ENCODE data around the gene CFAP210.

CFAP210 gene, protein sequence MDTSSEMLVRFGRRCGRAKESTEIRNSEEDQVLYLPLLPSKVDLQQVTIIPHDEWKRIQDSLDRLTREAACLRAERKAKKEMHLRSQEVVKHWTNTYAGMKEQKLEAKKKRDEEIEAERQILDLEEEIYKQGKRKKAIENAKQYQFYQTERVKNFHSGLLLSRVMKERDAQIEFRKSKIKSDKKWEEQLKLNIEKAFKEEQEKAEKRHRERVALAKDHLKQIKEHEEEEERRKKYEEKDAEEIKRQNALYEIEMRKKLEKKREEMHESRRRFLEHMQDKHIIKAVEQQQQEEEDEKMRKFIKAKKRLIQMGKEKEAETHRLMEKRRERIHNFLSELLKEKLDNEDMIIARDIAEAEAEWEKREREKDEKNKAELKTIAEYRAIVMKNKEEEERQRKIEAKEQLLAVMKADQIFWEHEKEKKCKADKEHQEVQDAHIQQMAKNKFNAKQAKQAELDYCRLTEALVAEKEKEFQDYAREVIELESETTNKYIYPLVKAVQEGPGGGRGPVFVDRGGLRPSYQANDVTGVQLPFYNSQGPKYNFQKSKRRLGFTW

DNA sequence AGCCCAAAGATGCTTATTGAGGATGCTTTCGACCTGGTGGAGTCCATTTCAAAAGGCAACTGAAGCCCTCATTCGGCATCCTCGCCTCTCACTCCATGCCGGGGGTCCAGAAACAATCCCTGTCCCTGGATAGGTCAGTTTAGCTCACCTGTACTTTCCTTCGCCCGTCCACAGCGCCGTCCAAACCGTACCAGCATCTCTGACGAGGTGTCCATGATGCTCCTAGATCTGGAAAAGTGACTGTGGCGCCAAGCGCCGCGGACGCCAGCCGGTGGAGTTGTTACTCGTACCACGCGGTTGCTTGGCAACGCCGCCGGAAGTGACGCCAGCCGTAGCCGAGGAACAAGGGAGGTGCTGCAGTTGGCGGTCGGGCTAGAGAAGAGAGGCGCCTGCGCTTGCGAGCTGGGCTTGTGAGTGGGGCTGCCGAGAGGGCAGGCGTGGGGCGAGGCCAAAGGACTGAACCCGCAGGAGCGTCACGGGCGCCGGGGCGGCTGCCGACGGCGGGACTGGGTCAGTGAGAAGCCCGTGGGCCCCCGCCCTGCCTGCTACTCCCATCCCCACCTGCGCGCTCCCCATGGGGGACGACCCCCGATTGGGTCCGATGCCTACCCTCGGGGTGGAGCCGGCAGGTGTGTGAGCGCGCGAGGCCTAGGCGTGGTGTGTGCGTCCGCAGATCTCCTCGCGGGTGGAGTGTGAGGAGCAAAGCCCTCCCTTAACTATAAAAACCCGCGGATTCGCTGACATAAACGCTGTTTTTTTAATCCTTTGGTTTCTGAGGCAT, at the start of gene CFAP210, which contains the start of gene PHOSPHO2:
Gene CFAP210 (minus strand): TSS at position 293 of the 781 bp plus-strand sequence. CDS start 78 bp downstream, at position 215.
Gene PHOSPHO2 (plus strand): TSS at position 357 of the 781 bp plus-strand sequence. CDS start 6,503 bp downstream, outside the sequence.
- TF ChIP-seq GATA2 (IDR thresholded peaks at IDR 0.05; ENCODE audit: low read depth, low read length): no peak
- no peak for TF ChIP-seq GATA3 (IDR thresholded peaks at IDR 0.05; ENCODE audit: low read depth, low read length)

DNA sequence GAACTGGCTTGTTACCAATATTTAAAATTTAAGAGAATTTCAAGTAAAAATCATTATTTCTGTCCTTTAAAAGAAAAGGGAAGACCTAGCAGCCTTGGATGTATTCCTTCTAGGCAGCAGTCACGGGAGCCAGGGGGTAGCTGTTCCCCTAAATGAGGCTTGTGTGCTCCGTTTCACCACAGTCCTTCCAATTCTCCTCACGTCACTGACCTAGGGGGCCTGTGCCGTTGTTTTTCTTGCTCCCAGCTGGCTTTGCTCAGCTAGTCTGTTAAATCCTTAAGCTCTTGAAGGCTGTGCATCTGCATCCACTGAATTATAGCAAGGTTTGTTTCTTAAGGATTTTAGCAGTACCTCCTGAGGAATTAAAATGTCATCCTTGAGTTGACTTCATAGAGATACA, 49.3 kb upstream of the CFAP210 start:
- TF ChIP-seq GATA3 (IDR thresholded peaks at IDR 0.05; ENCODE audit: low read depth, low read length) (no peak), GATA2 (IDR thresholded peaks at IDR 0.05; ENCODE audit: low read depth, low read length) (no peak)

- no peak for TF ChIP-seq GATA2 (IDR thresholded peaks at IDR 0.05; ENCODE audit: low read depth, low read length)
- TF ChIP-seq GATA3 (IDR thresholded peaks at IDR 0.05; ENCODE audit: low read depth, low read length): no peak
Measured at GRCh38 chr2:169739351-169739750, 45.1 kb upstream of the CFAP210 start.

- TF ChIP-seq GATA3 (IDR thresholded peaks at IDR 0.05; ENCODE audit: low read depth, low read length): no peak
- TF ChIP-seq GATA2 (IDR thresholded peaks at IDR 0.05; ENCODE audit: low read depth, low read length): no peak
Measured at GRCh38 chr2:169738566-169739229, 44.5 kb upstream of the CFAP210 start.

DNA sequence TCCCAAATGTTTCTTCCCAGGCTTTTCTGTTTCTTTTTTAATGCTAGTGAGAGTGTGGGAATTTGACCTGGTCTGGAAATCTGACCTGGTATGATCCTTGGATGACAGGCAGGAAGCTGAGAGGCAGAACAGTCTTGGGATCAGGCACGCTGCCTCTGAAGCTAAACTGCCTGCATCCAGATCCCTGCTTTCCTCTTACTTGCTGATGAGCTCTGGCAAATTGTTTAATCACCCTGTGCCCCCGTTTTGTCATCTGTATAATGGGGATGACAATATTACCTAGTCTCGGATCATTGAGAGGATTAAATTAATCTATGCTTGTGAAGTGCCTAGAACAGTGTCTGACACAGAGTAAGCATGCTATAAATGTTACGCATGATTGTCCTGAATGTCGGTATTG, 42.7 kb upstream of the CFAP210 start:
- no peak for TF ChIP-seq GATA3 (IDR thresholded peaks at IDR 0.05; ENCODE audit: low read depth, low read length)
- no peak for TF ChIP-seq GATA2 (IDR thresholded peaks at IDR 0.05; ENCODE audit: low read depth, low read length)

GRCh38 chr2:169735623-169736022, 41.4 kb upstream of the CFAP210 start:
- no peak for TF ChIP-seq GATA3 (IDR thresholded peaks at IDR 0.05; ENCODE audit: low read depth, low read length)
- no peak for TF ChIP-seq GATA2 (IDR thresholded peaks at IDR 0.05; ENCODE audit: low read depth, low read length)

- TF ChIP-seq GATA3 (IDR thresholded peaks at IDR 0.05; ENCODE audit: low read depth, low read length) (no peak), GATA2 (IDR thresholded peaks at IDR 0.05; ENCODE audit: low read depth, low read length) (no peak)
Measured at GRCh38 chr2:169734169-169734847, 40.1 kb upstream of the CFAP210 start.

- TF ChIP-seq GATA2 (IDR thresholded peaks at IDR 0.05; ENCODE audit: low read depth, low read length) (no peak), GATA3 (IDR thresholded peaks at IDR 0.05; ENCODE audit: low read depth, low read length) (no peak)
Measured at GRCh38 chr2:169732583-169733358, 38.6 kb upstream of the CFAP210 start.

DNA sequence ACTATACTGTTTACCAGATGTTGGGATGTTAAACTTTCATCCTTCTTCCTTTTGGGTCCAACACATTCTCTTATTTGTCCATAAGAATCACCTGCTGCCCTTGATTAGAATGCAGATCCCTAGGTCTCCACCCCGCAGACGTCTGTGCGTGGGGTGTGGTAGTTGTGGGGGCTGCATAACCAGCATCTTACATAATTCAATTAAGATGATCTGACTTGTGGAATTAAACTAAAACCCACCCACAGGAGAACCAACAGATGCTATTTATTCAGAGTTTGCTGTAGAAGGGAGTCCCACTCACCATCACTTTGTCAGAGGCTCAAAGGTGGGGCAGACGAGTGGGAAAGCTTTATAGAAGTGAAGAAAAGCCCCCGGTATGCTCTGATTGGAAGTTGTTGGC, 37.9 kb upstream of the CFAP210 start:
- no peak for TF ChIP-seq GATA3 (IDR thresholded peaks at IDR 0.05; ENCODE audit: low read depth, low read length)
- no peak for TF ChIP-seq GATA2 (IDR thresholded peaks at IDR 0.05; ENCODE audit: low read depth, low read length)

DNA sequence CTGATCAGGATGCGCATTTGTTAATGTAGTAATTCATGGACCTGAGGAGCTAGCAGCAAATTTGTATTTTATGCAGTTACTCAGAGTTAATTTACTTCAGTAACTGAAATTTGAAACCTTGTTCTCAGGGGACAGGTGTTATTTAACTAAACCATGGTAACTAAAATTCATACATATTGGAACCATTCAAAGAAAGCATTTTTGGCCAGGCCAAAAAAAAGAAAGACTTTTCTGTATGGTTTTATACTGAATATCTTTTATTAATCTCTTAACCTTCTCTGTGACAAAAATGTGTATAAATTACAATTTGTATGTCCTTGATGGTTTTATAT, 35.0 kb upstream of the CFAP210 start:
- TF ChIP-seq GATA3 (IDR thresholded peaks at IDR 0.05; ENCODE audit: low read depth, low read length) (no peak), GATA2 (IDR thresholded peaks at IDR 0.05; ENCODE audit: low read depth, low read length) (no peak)

- TF ChIP-seq GATA3 (IDR thresholded peaks at IDR 0.05; ENCODE audit: low read depth, low read length) (no peak), GATA2 (IDR thresholded peaks at IDR 0.05; ENCODE audit: low read depth, low read length) (no peak)
Measured at GRCh38 chr2:169727065-169727464, 32.9 kb upstream of the CFAP210 start.

- no peak for TF ChIP-seq GATA3 (IDR thresholded peaks at IDR 0.05; ENCODE audit: low read depth, low read length)
- no peak for TF ChIP-seq GATA2 (IDR thresholded peaks at IDR 0.05; ENCODE audit: low read depth, low read length)
Measured at GRCh38 chr2:169721016-169721415, 26.8 kb upstream of the CFAP210 start.

All from SH-SY5Y (cell line).